K562 (cell line): Measurements from ENCODE around the gene TRPM4. TPM values are rescaled to one million over a fixed set of nuclear protein-coding genes. Genes with fewer than 3 reads are reported as not detected.

Source experiments
- ATAC-seq: fragments of 200-7000 bp; cut with Tn5 transposase; 3 replicates; pipeline ENCODE4 v1.9.1; 2020; ENCODE audit warnings: moderate library complexity
- BruUV-seq: library from RNA; stranded (reverse); fragments of 400-500 nt; replicated peaks from 2 replicates; lab custom pipeline; 2021; lab: Mats Ljungman, UMichigan
- CTCF ChIA-PET: fragments of 300-600 bp; formaldehyde crosslinking; extraction: SDS; loops from one replicate; lab custom pipeline; 2021; ENCODE audit warnings: low intra/inter-chr PET ratio; lab: Yijun Ruan, JAX
- POLR2A ChIA-PET: fragments of 300-600, 350-650 bp; sonication (Branson Sonifier 250); formaldehyde crosslinking; extraction: SDS; loops from one replicate; lab custom pipeline; 2021; ENCODE audit warnings: antibody characterized with exemption, inconsistent platforms; lab: Yijun Ruan, JAX
- DNase-seq, 4 experiments: peaks; one replicate each; pipeline versions ENCODE4 v3.0.0 to v3.0.0-alpha.2; 2011 to 2018; ENCODE audit warnings: low spot score in 3 of 4, mixed read lengths in 3 of 4; ENCODE audit errors: extremely low read depth in 1 of 4
- FAIRE-seq: peaks from 2 replicates; lab custom pipeline; 2011; peaks lifted over from hg19 to GRCh38; lab: Jason Lieb, UNC
- H2AFZ ChIP-seq: 2 replicates; pipeline ENCODE4 v1.6.0; 2011; ENCODE audit warnings: low read depth, low read length, control low read depth, inconsistent platforms
- H3K27ac ChIP-seq: fragments of 200-600 bp; 3 replicates; pipeline ENCODE4 v1.8.0; 2011; ENCODE audit warnings: low read depth, mild to moderate bottlenecking, control low read depth, inconsistent platforms, low read length, moderate library complexity, mixed read lengths; ENCODE audit errors: extremely low read depth
- H3K27me3 ChIP-seq, 2 experiments: fragments of 300-600 bp in 1 of 2; 2 replicates in 1 of 2; 3 replicates in 1 of 2; pipeline versions ENCODE4 v1.6.0 to v1.8.0; 2011; ENCODE audit warnings: inconsistent platforms in 2 of 2, low read length in 2 of 2, mild to moderate bottlenecking in 1 of 2, mixed read lengths in 1 of 2, moderate library complexity in 1 of 2; ENCODE audit not compliant: control insufficient read depth in 2 of 2, insufficient read depth in 2 of 2
- H3K36me3 ChIP-seq: fragments of 300-600 bp; 3 replicates; pipeline ENCODE4 v1.8.0; 2011; ENCODE audit warnings: mild to moderate bottlenecking, low read length, inconsistent platforms; ENCODE audit not compliant: control insufficient read depth, insufficient read depth
- H3K4me1 ChIP-seq, 2 experiments: fragments of 200-600 bp in 1 of 2; replicated peaks in 1 of 2; 2 replicates in 1 of 2; 3 replicates in 1 of 2; pipeline versions ENCODE4 v1.5.1 to v1.8.0; 2011; ENCODE audit warnings: inconsistent platforms in 2 of 2, low read length in 2 of 2, mild to moderate bottlenecking in 1 of 2, mixed read lengths in 1 of 2, moderate library complexity in 1 of 2; ENCODE audit not compliant: control insufficient read depth in 2 of 2, insufficient read depth in 2 of 2
- H3K4me2 ChIP-seq: 2 replicates; pipeline ENCODE4 v1.6.1; 2011; ENCODE audit warnings: low read length, control low read depth, inconsistent platforms, mixed read lengths; ENCODE audit not compliant: insufficient read depth
- H3K4me3 ChIP-seq: fragments of 200-600 bp; sonication (generic), shearing (Covaris generic); 2 replicates; pipeline ENCODE4 v1.5.1; 2016; ENCODE audit warnings: control low read depth, inconsistent platforms
- H3K79me2 ChIP-seq: fragments of 200-600 bp; 3 replicates; pipeline ENCODE4 v1.8.0; 2011; ENCODE audit warnings: low read length, inconsistent platforms; ENCODE audit not compliant: control insufficient read depth, insufficient read depth
- H3K9ac ChIP-seq, 2 experiments: 2 replicates each; pipeline versions ENCODE4 v1.6.0 to v1.6.1; 2011; ENCODE audit warnings: low read depth in 2 of 2, low read length in 2 of 2, control low read depth in 1 of 2, inconsistent platforms in 1 of 2, mild to moderate bottlenecking in 1 of 2, mixed read lengths in 1 of 2; ENCODE audit not compliant: insufficient read depth in 1 of 2
- H3K9me1 ChIP-seq: one replicate; pipeline ENCODE4 v1.6.0; 2011; ENCODE audit warnings: inconsistent platforms, mild to moderate bottlenecking, low read length, moderate library complexity; ENCODE audit not compliant: control insufficient read depth, insufficient read depth
- H3K9me3 ChIP-seq: replicated peaks from 2 replicates; pipeline ENCODE4 v1.5.1; 2011; ENCODE audit warnings: low read depth, low read length, inconsistent platforms; ENCODE audit not compliant: control insufficient read depth, insufficient read depth
- H4K20me1 ChIP-seq: replicated peaks from 2 replicates; pipeline ENCODE4 v1.6.1; 2011; ENCODE audit warnings: low read length, inconsistent platforms, mixed read lengths; ENCODE audit not compliant: control insufficient read depth, insufficient read depth
- HOMEZ ChIP-seq: fragments of 250-450 bp; sonication (Bioruptor Pico); IDR thresholded peaks from 2 replicates; pipeline ENCODE4 v1.4.0; 2020; ENCODE audit warnings: mild to moderate bottlenecking, moderate library complexity
- NCOA6 ChIP-seq: fragments of 450-650 bp; IDR thresholded peaks from 2 replicates; pipeline ENCODE4 v1.6.1; 2017; ENCODE audit warnings: mild to moderate bottlenecking
- POLR2AphosphoS2 ChIP-seq: IDR thresholded peaks from 2 replicates; pipeline ENCODE4 v1.6.1; 2012; ENCODE audit warnings: low read length, improper control_type of control experiment
- POLR2G ChIP-seq: fragments of 200-400 bp; formaldehyde crosslinking; IDR thresholded peaks from 2 replicates; pipeline ENCODE4 v1.6.1; 2017; ENCODE audit warnings: low read depth, mild to moderate bottlenecking, antibody characterized with exemption, low read length, moderate library complexity
- TAF9B ChIP-seq: fragments of 450-650 bp; IDR thresholded peaks from 2 replicates; pipeline ENCODE4 v1.6.1; 2018; ENCODE audit warnings: mild to moderate bottlenecking; ENCODE audit not compliant: partially characterized antibody
- ZNF431 ChIP-seq: sonication (generic); formaldehyde crosslinking; IDR thresholded peaks from 2 replicates; pipeline ENCODE4 v1.8.0; 2022; ENCODE audit warnings: mild to moderate bottlenecking, missing genetic modification reagents
- ZNF584 ChIP-seq: fragments of 200-800 bp; sonication (Bioruptor generic); IDR thresholded peaks from 2 replicates; pipeline ENCODE4 v1.6.1; 2016; ENCODE audit warnings: low read depth, mild to moderate bottlenecking, missing genetic modification characterization, missing compliant biosample characterization
- WGBS: fragments of 100-300 bp; shearing (Covaris generic); methylation state at CpG from one replicate; pipeline ENCODE4 v1.1.6; 2016; ENCODE audit warnings: low coverage, mixed read lengths; ENCODE audit not compliant: insufficient coverage; ENCODE audit errors: missing lambda C conversion rate; 5-methylcytosine and 5-hydroxymethylcytosine counted together
- in situ Hi-C: fragments of 300-500 bp; cut with MboI; formaldehyde crosslinking; loops from 4 replicates; pipeline ENCODE4 v1.15.0; 2018; ENCODE audit warnings: inconsistent platforms, mixed read lengths
- intact Hi-C: fragments of 100-400 bp; cut with micrococcal nuclease; formaldehyde crosslinking; loops from 2 replicates; pipeline ENCODE4 v1.14.2; 2022
- polyA plus RNA-seq, 8 experiments: library from polyadenylated mRNA; depleted of rRNA in 4 of 8; stranded (reverse) in 5 of 8; unstranded in 3 of 8; fragments of >200 nt; fragmentation: Nextera tagmentation in 2 of 8; fragmentation: Illumina TruSeq in 1 of 8; extraction: Ambion mirVana in 2 of 8; extraction: Trizol in 1 of 8; gene quantifications; 2 replicates each; pipeline versions ENCODE4 v1.2.1 to v1.2.3, GENCODE V29; 2011 to 2014; ENCODE audit warnings: inconsistent platforms in 1 of 8, missing spikeins in 1 of 8
- total RNA-seq, 7 experiments: library from RNA; depleted of rRNA in 6 of 7; stranded (reverse); fragments of >200 nt in 6 of 7; fragmentation: Illumina TruSeq in 2 of 7; extraction: Trizol in 2 of 7; gene quantifications; 2 replicates each; pipeline versions ENCODE4 v1.2.1 to v1.2.3, GENCODE V29; 2011 to 2021; ENCODE audit warnings: low replicate concordance in 1 of 7

TRPM4 gene
- total and polyA plus RNA-seq, 9 of the 15 experiments (the other 6 are each of a cell fraction or from before 2014, with no cell fraction given), result 6.5 to 45.4 (median 15.2) TPM

- H3K79me2 ChIP-seq, result no peaks in the 10 kb centered on the region
- ATAC-seq, result no peak
- no TSS peak for BruUV-seq
These were observed 31.7 kb downstream of the TRPM4 start for GRCh38 chr19:49189259-49189658.

More at GRCh38 chr19:49189259-49189658, 31.7 kb downstream of the TRPM4 start:
- H2AFZ ChIP-seq, result no peak overlapping the region
- TF ChIP-seq POLR2AphosphoS2, result no peak
- TF ChIP-seq ZNF584, result no peak
- no peak for TF ChIP-seq POLR2G
- no peak for TF ChIP-seq TAF9B
- TF ChIP-seq HOMEZ (CRISPR knock-in tag), result no peak
- no peak for TF ChIP-seq ZNF431 (CRISPR knock-in tag)
- no peak for TF ChIP-seq NCOA6
- H3K9ac ChIP-seq, result no peak overlapping the region
- no peak overlapping the region for H3K4me2 ChIP-seq
- in situ Hi-C loops (no loop called here), intact Hi-C loops (no loop called here)
- DNase-seq (peak in 1 of 4 experiments; percentile 2), FAIRE-seq (no peak)
- H4K20me1 ChIP-seq, result no peaks in the 10 kb centered on the region
- no peak overlapping the region for H3K4me3 ChIP-seq
- CTCF ChIA-PET, result no interaction called here
- H3K4me1 ChIP-seq, result no peaks in the 10 kb centered on the region
- peaks cover 52% of the 10 kb centered on the region for H3K36me3 ChIP-seq
- no peaks in the 10 kb centered on the region for H3K9me1 ChIP-seq
- 94% methylated on average over 5 of the region's 5 CpGs for WGBS
- no peak overlapping the region for H3K27ac ChIP-seq
- POLR2A ChIA-PET, result interaction anchor here (0.6 to 1.6 kb wide), 2 partner anchors 10 to 12 kb away, joined by 3 read pairs; no protein-coding TSS in a partner anchor
- H3K27me3 ChIP-seq, result no peaks in the 10 kb centered on the region
- peaks cover 8% of the 10 kb centered on the region; the same call in 1 of the 2 replicates for H3K9me3 ChIP-seq
